GM18507 (cell line): Measurements from ENCODE around the gene FBLL1.
"Not testable (repeated sequence)": the region's sequence is repeated elsewhere in the genome, so short reads cannot be mapped to it uniquely, and the experiment has no call there.

Experiments
- DNase-seq: peaks from one replicate; pipeline ENCODE4 v3.0.0; 2011; ENCODE audit warnings: low read depth; ENCODE audit not compliant: insufficient read length; ENCODE audit errors: extremely low spot score
- FAIRE-seq: peaks from 2 replicates; lab custom pipeline; 2011; peaks lifted over from hg19 to GRCh38; lab: Jason Lieb, UNC

FBLL1 gene

GRCh38 chr5:168549554-168549953 is 20.4 kb downstream of the FBLL1 start:
- DNase-seq, result no peak
- no peak for FAIRE-seq

DNA sequence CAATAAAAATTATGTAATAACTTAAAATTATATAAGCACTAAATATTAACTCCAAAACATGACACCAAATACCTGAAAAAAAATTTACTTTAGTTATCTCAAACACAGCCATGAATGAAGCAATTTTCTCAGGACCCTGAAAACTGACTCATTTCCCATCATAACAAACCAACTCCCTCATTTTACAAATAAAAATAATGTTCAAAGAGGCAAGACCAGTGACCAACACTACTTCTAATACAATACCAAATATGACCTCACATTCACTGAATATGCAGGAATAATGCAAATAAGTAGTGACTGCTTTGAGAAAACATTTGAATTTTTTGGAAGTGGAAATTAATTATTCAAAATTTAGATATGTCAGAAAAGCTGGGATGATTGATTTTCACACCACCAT is 21.6 kb downstream of the FBLL1 start:
- no peak for FAIRE-seq
- no peak for DNase-seq

DNA sequence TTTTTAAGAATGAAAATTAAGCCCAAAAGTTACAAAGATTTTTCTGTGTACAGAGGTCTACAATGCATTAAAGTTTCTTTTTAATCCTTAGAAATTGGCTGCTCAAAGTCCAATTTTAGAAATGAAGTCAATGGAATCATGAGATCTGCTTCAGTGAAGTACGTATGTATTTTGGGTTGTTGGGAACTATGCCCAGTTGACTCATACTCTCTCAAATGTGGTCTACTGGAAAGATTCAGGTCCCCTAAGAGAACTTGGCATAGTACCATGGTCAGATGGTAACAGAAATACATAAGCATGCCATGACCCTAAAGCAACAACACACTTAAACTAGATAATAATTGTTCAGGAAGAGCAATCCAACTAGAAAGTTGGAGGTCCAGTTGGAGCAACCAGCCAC is 23.0 kb downstream of the FBLL1 start:
- DNase-seq, result no peak
- FAIRE-seq, result no peak

GRCh38 chr5:168553377-168554130 is 24.4 kb downstream of the FBLL1 start:
- DNase-seq, result no peak
- no peak for FAIRE-seq

DNA sequence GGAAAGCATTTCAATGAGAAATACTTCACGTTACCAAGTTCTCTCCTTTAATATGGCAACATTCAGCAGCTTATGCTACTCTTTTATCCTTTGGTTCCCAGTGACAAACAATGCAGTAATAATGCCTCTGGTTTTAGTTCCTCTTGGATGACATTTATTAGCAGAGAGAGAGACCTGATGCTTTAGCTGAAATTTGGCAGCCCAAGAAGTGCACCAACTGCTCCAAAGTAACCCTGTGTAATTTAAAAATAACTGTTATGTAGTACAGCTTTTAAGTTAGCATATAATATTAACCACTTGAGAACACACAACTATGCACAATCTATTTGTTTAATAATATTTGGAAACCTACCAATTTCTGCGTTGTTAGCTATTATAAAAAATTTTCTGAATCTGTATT is 28.3 kb downstream of the FBLL1 start:
- FAIRE-seq (no peak), DNase-seq (no peak)

DNA sequence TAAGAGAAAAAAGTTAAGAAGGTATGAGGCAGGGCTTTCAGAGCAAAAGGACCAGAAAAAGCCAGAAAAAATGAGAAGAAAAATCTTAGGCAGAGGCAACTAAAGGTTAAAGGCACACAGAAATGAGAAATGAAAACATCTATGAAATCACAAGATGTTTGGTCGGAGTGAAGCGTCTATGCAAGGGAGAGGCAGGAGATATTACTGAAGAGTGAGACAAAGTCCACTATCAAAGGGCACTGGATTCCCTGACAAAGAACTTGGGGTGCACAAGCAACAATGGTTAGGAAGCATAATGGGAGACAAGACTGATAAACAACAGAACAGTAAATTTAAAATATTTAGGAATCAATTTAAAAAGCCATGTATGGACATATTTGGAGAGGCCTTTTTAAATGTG is 33.2 kb downstream of the FBLL1 start:
- FAIRE-seq (no peak), DNase-seq (no peak)

GRCh38 chr5:168563959-168564358 is 34.9 kb downstream of the FBLL1 start:
- no peak for FAIRE-seq
- DNase-seq, result no peak

- DNase-seq (no peak), FAIRE-seq (no peak)
Observed at GRCh38 chr5:168568738-168569137, 39.6 kb downstream of the FBLL1 start.

DNA sequence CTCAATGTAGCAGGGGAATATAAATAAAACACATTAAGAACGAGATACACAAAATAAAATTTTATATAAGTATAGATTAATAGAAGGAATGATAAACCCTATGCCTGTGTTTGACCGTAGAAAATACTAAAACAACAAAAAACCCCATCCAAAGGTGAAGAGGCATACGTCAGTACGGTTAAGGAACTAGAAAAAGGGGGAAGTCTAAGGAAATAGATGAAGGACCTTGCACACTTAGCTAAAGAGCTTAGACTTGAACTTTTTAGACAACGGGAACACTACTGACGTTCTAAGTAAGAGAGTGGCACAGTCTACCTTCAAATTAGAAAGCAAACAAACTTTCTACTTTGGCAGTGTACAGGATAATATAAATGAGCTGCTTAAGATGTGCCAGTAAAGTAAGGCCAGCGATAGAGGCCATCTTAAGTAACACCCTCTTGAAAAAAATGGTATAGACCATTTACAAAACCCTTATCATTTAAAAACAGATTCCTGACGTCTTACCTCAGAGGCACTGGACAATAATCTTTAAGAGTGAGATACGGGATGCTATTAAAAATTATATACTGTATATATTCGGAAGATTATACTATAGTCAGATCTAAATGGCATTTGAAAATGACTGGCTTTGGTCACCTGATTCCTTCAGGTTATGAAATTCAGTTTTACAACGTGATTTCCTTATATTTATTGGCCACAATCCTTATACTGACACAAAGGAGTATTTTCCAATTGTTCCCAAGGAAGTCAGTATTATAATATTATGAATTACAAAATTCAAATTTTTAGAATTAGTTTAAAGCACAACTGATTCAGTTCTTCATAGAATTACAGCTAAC is 41.6 kb downstream of the FBLL1 start:
- FAIRE-seq (no peak), DNase-seq (no peak)

DNA sequence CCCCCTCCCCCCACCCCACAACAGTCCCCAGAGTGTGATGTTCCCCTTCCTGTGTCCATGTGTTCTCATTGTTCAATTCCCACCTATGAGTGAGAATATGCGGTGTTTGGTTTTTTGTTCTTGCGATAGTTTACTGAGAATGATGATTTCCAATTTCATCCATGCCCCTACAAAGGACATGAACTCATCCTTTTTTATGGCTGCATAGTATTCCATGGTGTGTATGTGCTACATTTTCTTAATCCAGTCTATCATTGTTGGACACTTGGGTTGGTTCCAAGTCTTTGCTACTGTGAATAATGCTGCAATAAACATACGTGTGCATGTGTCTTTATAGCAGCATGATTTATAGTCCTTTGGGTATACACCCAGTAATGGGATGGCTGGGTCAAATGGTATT is 44.6 kb downstream of the FBLL1 start:
- DNase-seq, FAIRE-seq: not testable (repeated sequence)

DNA sequence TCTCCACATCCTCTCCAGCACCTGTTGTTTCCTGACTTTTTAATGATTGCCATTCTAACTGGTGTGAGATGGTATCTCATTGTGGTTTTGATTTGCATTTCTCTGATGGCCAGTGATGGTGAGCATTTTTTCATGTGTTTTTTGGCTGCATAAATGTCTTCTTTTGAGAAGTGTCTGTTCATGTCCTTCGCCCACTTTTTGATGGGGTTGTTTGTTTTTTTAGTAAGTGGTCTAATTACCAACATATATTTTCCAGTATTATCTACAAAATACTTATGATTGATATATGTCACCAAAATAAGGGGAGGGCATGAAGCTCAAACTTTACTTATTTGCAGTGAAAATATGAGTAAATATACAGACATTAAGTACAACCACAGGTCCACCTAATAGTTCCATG is 45.1 kb downstream of the FBLL1 start:
- DNase-seq, FAIRE-seq: not testable (repeated sequence)

GRCh38 chr5:168575391-168576372 is 46.6 kb downstream of the FBLL1 start:
- FAIRE-seq (no peak), DNase-seq (no peak)

DNA sequence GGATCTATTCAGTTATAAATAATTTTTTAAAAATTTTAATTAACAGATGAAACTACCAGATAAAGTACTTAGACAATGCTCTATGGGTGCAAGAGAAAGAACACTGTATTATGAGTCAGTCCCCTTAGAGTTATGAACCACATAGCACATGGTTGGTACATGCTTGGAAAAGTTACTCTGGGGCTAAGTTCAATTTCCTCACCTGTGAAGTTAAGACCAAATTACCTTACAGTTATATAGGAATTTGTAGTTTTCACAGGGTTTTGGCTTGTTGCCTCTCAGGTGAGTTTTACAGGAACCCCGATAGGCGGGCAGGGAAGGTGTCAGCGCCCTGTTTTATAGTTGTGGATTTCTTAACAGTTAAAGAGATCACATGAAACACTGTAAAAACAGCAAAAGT is 48.9 kb downstream of the FBLL1 start:
- no peak for DNase-seq
- no peak for FAIRE-seq

DNA sequence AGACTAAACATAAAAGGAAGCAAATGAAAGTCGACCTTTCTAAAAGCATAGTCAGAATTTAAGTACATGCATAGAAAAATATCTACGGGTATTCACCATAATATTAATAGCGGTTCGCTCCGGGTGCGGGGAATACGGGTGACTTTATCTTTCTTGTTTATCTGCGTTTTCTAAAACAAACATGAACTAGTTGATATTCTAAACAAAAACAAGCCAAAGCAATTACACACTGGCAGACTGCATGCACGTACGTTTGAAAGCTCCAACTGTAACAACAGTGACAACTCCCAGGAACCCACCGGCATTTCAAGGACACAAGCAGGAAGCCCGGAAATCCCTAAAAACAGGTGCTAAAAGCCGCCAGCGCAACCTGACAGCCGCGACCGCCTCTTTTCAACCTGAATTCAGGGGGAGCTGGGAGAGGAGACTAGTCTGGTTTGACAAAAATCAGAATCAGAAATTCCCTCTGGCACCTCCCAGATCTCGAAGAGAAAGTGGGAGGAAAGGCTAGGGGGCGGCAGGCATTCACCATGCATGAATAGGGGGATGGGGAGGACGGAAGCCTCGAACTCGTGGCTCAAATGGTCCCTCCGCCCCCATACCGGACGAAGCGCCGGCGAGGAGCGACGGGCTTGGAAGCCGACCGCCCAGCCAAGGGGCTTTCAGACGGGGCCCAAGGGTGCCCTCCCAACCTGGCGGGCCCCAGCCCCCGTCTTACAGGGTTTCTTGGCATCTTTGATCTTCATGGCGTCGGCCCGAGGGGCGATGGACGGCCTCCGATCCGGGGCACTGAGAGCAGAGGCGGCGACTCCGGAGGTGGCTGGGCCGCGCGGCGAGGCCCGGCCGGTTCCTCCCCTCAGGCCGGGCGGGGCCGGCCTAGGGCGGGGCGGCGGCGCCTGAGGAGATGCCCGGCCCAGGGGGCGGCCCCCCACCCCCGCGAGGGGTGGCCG is 49.7 kb downstream of the FBLL1 start, which contains the start of gene PANK3:
PANK3 (minus strand) TSS at position 831 of the 950 bp plus-strand sequence; CDS start at position 746, 85 bp downstream.
- DNase-seq, result peak; percentile 39
- FAIRE-seq, result no peak

GRCh38 chr5:168579488-168580226 is 50.6 kb downstream of the FBLL1 start:
- FAIRE-seq (peak; percentile 100), DNase-seq (peak; percentile 85)

DNA sequence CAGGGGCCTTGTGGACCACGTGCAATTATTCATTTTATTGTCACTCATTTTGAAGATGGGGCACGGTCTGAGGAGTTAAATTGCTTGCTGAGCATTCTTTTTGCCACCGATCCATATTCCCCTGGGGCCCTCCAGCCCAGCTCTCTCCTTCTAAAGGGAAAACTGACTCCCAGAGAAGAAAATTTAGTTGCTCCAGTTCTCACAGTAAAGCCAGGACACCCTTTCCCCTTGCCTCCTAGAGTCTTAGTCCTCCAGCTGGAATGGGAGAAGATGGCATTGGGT is 51.1 kb downstream of the FBLL1 start:
- no peak for DNase-seq
- FAIRE-seq, result no peak
